Activated CD8-positive, alpha-beta T cell treated with anti-CD3 and anti-CD28 coated beads, Interleukin-2, amount 10 ng/mL, durations not matched to agents 7 days and 5 days (primary cell): ENCODE data around the gene CAMTA2. TPM values are rescaled to one million over a fixed set of nuclear protein-coding genes. Genes with fewer than 3 reads are reported as not detected.

Experiments
- ATAC-seq: fragments of 150-1000 bp; cut with Tn5 transposase; one replicate; pipeline ENCODE4 v1.10.0; 2021; ENCODE audit warnings: moderate library complexity
- CTCF ChIA-PET: fragments of 350-600 bp; sonication (Branson Sonifier 250); formaldehyde crosslinking; loops from one replicate; lab custom pipeline; 2021; ENCODE audit warnings: antibody characterized with exemption; lab: Charles Lee
- POLR2A ChIA-PET: fragments of 350-600 bp; sonication (Branson Sonifier 250); formaldehyde crosslinking; loops from one replicate; lab custom pipeline; 2021; ENCODE audit warnings: antibody characterized with exemption; lab: Charles Lee
- DNase-seq: peaks from one replicate; pipeline ENCODE4 v3.0.0-alpha.2; 2020
- H3K27ac Mint-ChIP-seq: one replicate; pipeline ENCODE4 v1.8.0; 2021; ENCODE audit warnings: mild to moderate bottlenecking, mixed read lengths
- H3K27me3 Mint-ChIP-seq: one replicate; pipeline ENCODE4 v1.8.0; 2021; ENCODE audit warnings: low read depth, mixed read lengths
- H3K36me3 Mint-ChIP-seq: one replicate; pipeline ENCODE4 v1.8.0; 2021; ENCODE audit warnings: low read depth, mixed read lengths
- H3K4me1 Mint-ChIP-seq: one replicate; pipeline ENCODE4 v1.8.0; 2021; ENCODE audit warnings: low read depth, mixed read lengths
- H3K4me3 Mint-ChIP-seq: one replicate; pipeline ENCODE4 v1.8.0; 2021; ENCODE audit warnings: mild to moderate bottlenecking, mixed read lengths
- H3K9me3 Mint-ChIP-seq: one replicate; pipeline ENCODE4 v1.8.0; 2022; ENCODE audit warnings: mixed read lengths; ENCODE audit not compliant: insufficient read depth
- total RNA-seq, 2 experiments: library from RNA; stranded (reverse); gene quantifications; one replicate each; pipeline ENCODE4 v1.2.3, GENCODE V29; 2021

CAMTA2 gene
- total RNA-seq, 2 experiments from 2014 or later, result 51.3 to 55.5 TPM

DNA sequence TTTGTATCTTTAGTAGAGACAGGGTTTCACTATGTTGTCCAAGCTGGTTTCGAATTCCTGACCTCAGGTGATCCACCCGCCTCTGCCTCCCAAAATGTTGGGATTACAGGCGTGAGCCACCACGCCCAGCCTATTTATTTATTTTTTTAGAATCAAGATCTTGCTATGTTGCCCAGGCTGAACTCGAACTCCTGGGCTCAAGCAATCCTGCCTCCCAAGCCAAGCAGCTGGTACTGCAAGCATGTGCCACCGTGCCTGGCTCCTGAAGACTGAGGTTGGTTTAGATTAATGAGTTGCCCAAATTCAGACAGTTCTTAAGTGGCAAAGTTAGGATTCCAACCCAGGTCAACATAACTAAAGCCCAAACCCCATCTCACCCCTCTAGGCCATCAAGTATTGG, 39.8 kb upstream of the CAMTA2 start:
- ChIA-PET POLR2A (no interaction called here), CTCF (interaction anchor here (0.8 to 7.5 kb wide), 2 partner anchors 19 to 35 kb away, joined by 3 to 87 read pairs; no protein-coding TSS in a partner anchor)
- no peak overlapping the region for H3K4me3 Mint-ChIP-seq
- H3K36me3 Mint-ChIP-seq, result peaks cover 16% of the 10 kb centered on the region
- DNase-seq (no peak), ATAC-seq (no peak)
- H3K27ac Mint-ChIP-seq, result no peak overlapping the region
- peaks cover 19% of the 10 kb centered on the region for H3K4me1 Mint-ChIP-seq
- no peaks in the 10 kb centered on the region for H3K9me3 Mint-ChIP-seq
- H3K27me3 Mint-ChIP-seq, result no peaks in the 10 kb centered on the region

DNA sequence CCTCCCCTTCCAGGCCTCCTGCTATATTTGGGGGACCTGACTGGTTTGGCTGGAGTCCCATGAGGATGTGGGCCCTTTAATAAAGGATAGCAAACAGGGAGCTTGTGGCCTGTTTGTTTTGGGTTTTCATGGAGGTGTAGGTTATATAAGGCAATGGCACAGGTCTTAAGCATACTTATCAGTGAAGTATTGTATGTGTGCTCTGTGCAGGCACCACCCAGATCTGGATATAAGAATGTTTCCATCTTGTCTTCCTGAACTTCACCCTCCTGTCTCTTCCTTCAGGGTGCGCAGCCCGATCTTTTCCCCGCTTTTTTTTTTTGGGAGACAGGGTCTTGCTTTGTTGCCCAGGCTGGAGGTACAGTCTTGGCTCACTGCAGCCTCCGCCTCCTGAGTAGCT, 37.1 kb upstream of the CAMTA2 start:
- CTCF ChIA-PET, result no interaction called here
- POLR2A ChIA-PET, result no interaction called here

DNA sequence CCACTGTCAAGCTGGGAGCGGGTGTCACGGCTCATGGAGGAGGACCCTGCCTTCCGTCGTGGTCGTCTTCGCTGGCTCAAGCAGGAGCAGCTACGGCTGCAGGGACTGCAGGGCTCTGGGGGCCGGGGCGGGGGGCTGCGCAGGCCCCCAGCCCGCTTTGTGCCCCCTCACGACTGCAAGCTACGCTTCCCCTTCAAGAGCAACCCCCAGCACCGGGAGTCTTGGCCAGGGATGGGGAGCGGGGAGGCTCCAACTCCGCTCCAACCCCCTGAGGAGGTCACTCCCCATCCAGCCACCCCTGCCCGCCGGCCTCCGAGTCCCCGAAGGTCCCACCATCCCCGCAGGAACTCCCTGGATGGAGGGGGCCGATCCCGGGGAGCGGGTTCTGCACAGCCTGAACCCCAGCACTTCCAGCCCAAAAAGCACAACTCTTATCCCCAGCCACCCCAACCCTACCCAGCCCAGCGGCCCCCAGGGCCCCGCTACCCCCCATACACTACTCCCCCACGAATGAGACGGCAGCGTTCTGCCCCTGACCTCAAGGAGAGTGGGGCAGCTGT, 36.2 kb upstream of the CAMTA2 start:
- Mint-ChIP-seq H3K27ac (no peak overlapping the region), H3K27me3 (no peaks in the 10 kb centered on the region), H3K4me3 (no peak overlapping the region), H3K4me1 (peaks cover 14% of the 10 kb centered on the region), H3K36me3 (peaks cover 38% of the 10 kb centered on the region), H3K9me3 (no peaks in the 10 kb centered on the region)
- ChIA-PET POLR2A (interaction anchor here (0.9 kb wide), 1 partner anchor 11 kb away, joined by 3 read pairs; no protein-coding TSS in a partner anchor), CTCF (no interaction called here)
- no peak for DNase-seq
- ATAC-seq, result no peak

More for the DNA sequence above, 37.1 kb upstream of the CAMTA2 start:
- ATAC-seq (no peak), DNase-seq (no peak)
- Mint-ChIP-seq H3K4me1 (peaks cover 6% of the 10 kb centered on the region), H3K4me3 (no peak overlapping the region), H3K27ac (peak overlapping the region; percentile 6), H3K36me3 (peaks cover 35% of the 10 kb centered on the region), H3K9me3 (no peaks in the 10 kb centered on the region), H3K27me3 (no peaks in the 10 kb centered on the region)

DNA sequence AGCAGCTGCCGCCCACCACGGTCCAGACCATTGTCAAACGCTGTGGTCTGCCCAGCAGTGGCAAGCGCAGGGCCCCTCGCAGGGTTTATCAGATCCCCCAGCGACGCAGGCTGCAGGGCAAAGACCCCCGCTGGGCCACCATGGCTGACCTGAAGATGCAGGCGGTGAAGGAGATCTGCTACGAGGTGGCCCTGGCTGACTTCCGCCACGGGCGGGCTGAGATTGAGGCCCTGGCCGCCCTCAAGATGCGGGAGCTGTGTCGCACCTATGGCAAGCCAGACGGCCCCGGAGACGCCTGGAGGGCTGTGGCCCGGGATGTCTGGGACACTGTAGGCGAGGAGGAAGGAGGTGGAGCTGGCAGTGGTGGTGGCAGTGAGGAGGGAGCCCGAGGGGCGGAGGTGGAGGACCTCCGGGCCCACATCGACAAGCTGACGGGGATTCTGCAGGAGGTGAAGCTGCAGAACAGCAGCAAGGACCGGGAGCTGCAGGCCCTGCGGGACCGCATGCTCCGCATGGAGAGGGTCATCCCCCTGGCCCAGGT, 34.8 kb upstream of the CAMTA2 start:
- no peaks in the 10 kb centered on the region for H3K27me3 Mint-ChIP-seq
- ATAC-seq, result no peak
- H3K27ac Mint-ChIP-seq, result no peak overlapping the region
- H3K36me3 Mint-ChIP-seq, result peaks cover 41% of the 10 kb centered on the region
- no peak for DNase-seq
- ChIA-PET POLR2A (no interaction called here), CTCF (no interaction called here)
- H3K4me3 Mint-ChIP-seq, result no peak overlapping the region
- H3K4me1 Mint-ChIP-seq, result peaks cover 14% of the 10 kb centered on the region
- no peaks in the 10 kb centered on the region for H3K9me3 Mint-ChIP-seq

DNA sequence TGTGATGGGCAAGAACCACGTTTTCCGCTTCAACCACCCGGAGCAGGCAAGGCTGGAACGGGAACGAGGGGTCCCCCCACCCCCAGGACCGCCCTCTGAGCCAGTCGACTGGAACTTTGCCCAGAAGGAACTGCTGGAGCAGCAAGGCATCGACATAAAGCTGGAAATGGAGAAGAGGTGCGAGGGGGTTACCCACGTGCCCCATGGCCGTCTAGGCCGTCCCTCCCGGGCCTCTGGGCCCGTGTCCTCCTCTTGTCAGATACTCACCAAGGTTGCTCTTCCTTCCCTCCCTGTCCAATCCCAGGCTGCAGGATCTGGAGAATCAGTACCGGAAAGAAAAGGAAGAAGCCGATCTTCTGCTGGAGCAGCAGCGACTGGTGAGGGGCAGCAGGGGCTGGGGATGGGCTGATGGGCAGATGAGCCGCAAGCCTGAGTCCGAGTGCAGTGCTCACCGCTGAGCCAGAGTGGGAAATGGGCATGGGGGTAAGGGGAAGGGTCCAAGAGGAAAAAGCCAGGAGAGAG, 33.1 kb upstream of the CAMTA2 start:
- Mint-ChIP-seq H3K4me3 (no peak overlapping the region), H3K36me3 (peaks cover 48% of the 10 kb centered on the region), H3K9me3 (no peaks in the 10 kb centered on the region)

DNA sequence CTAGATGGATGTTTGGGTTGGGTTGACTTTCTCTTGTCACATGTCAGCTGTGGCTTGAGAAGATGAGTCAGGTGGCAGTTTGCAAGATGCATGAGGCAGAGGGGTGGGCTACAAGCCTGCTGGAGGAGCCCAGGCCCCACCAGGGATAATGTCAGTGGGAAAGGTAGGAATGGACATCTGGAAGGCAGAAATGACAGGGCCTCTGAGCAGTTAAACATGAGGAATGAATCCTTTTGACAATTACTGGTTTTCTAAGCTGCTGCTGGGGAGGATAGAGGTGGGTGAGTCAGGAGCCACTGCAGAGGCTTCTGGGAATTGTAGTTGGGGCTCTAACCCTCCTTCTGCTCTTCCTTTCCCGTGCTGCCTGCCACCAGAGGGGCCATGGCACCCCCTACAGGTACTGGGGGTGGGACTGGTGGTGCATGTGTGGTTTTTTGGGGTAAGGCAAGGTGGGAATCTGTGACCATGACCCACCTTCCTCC, 32.0 kb upstream of the CAMTA2 start:
- ATAC-seq, result peak; percentile 79

More for the DNA sequence above, 33.1 kb upstream of the CAMTA2 start:
- Mint-ChIP-seq H3K4me1 (peaks cover 21% of the 10 kb centered on the region), H3K27ac (no peak overlapping the region), H3K27me3 (no peaks in the 10 kb centered on the region)
- DNase-seq (no peak), ATAC-seq (no peak)
- CTCF ChIA-PET, result interaction anchor here (0.9 to 2.0 kb wide), 3 partner anchors 10 to 112 kb away, joined by 4 to 8 read pairs (median 7); partner anchors contain the start of gene CAMTA2
- POLR2A ChIA-PET, result interaction anchor here (1.4 kb wide), 1 partner anchor 80 kb away, joined by 7 read pairs; no protein-coding TSS in a partner anchor

DNA sequence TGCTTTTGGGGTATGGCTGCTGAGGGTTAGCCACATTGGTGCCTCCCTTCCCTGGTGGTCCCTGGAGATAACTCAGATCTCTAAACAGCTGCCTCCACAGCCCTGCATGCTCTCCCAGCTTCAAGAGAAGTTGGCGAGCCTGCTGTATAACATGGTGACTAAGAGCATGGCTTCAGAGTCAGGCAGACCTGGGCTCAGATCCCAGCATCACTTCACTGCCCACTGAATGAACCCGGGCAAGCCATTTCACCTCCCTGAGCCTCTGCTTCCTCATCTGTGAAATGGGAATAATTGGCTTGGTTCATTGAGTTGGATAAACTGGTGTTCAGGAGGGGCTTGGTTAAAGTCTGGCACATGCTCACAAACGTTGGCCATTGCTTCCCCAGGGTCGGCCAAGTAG, 26.9 kb upstream of the CAMTA2 start:
- POLR2A ChIA-PET, result no interaction called here
- Mint-ChIP-seq H3K27me3 (no peaks in the 10 kb centered on the region), H3K9me3 (no peaks in the 10 kb centered on the region), H3K36me3 (peaks cover 34% of the 10 kb centered on the region), H3K27ac (peak overlapping the region; percentile 30), H3K4me3 (no peak overlapping the region), H3K4me1 (peaks cover 24% of the 10 kb centered on the region)
- no peak for ATAC-seq
- no peak for DNase-seq
- CTCF ChIA-PET, result interaction anchor here (1.1 kb wide), 1 partner anchor 16 kb away, joined by 4 read pairs; no protein-coding TSS in a partner anchor

More for the DNA sequence above, 32.0 kb upstream of the CAMTA2 start:
- peaks cover 22% of the 10 kb centered on the region for H3K4me1 Mint-ChIP-seq
- H3K27ac Mint-ChIP-seq, result no peak overlapping the region
- peaks cover 55% of the 10 kb centered on the region for H3K36me3 Mint-ChIP-seq
- POLR2A ChIA-PET, result interaction anchor here (1.4 kb wide), 1 partner anchor 79 kb away, joined by 7 read pairs; no protein-coding TSS in a partner anchor
- H3K27me3 Mint-ChIP-seq, result no peaks in the 10 kb centered on the region
- DNase-seq, result peak; percentile 63
- H3K9me3 Mint-ChIP-seq, result no peaks in the 10 kb centered on the region
- CTCF ChIA-PET, result interaction anchor here (0.5 to 2.0 kb wide), 10 partner anchors 9 to 111 kb away, joined by 3 to 8 read pairs (median 4); partner anchors contain the start of genes CAMTA2, KIF1C and SPAG7
- no peak overlapping the region for H3K4me3 Mint-ChIP-seq

DNA sequence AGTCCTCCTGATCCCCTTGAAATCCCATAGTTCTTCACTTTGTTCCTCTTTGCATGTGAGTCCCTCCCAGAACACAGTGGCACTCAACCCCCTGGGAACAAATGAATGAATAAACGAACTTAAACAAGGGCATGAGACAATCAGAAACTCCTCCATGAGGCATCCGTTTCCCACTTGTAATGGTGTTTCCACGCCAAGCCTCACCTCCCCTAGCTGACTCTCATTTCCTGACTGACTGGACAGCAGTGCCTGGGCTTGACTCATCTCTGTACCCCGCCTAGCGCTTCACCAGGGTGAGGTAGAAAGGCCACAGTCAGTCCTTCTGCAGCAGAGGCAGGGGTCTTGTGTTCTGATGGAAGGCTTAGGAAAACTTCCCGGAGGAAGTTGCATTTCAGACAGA, 24.5 kb upstream of the CAMTA2 start:
- H3K4me3 Mint-ChIP-seq, result no peak overlapping the region
- POLR2A ChIA-PET, result no interaction called here
- no peak for ATAC-seq
- H3K27me3 Mint-ChIP-seq, result no peaks in the 10 kb centered on the region
- no peak for DNase-seq
- H3K9me3 Mint-ChIP-seq, result no peaks in the 10 kb centered on the region
- peaks cover 18% of the 10 kb centered on the region for H3K4me1 Mint-ChIP-seq
- peak overlapping the region; percentile 1 for H3K27ac Mint-ChIP-seq
- peaks cover 48% of the 10 kb centered on the region for H3K36me3 Mint-ChIP-seq
- CTCF ChIA-PET, result no interaction called here

DNA sequence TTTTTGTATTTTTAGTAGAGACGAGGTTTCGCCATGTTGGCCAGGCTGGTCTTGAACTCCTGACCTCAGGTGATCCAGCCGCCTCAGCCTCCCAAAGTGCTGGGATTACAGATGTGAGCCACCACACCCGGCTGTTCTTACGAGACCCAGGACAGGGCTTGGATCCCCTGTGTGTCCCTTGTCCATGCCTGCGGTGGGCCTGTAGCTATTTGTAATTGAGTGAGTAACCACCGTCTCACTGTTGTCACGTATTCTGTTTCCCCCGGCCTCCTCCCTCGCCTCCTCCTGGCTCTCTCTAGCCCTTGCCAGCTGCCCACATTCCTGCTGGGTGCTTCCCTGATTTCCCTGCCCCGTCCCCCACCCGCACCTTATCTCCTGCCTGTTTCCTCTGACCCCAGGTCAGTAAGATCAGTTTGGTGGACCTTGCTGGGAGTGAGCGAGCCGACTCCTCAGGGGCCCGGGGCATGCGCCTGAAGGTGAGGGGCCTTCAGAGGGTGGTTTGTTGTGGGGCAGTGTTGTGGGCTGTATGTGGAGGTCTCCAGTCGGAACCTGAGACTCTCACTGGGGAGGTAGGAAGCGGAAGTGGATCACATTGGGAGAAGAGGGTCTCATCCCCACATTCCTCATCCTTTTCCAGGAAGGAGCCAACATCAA, 15.9 kb upstream of the CAMTA2 start:
- POLR2A ChIA-PET, result no interaction called here
- H3K9me3 Mint-ChIP-seq, result no peaks in the 10 kb centered on the region
- peaks cover 14% of the 10 kb centered on the region for H3K4me1 Mint-ChIP-seq
- H3K27me3 Mint-ChIP-seq, result no peaks in the 10 kb centered on the region
- peaks cover 60% of the 10 kb centered on the region for H3K36me3 Mint-ChIP-seq
- H3K4me3 Mint-ChIP-seq, result no peak overlapping the region
- CTCF ChIA-PET, result no interaction called here
- H3K27ac Mint-ChIP-seq, result no peak overlapping the region
- no peak for ATAC-seq
- no peak for DNase-seq

DNA sequence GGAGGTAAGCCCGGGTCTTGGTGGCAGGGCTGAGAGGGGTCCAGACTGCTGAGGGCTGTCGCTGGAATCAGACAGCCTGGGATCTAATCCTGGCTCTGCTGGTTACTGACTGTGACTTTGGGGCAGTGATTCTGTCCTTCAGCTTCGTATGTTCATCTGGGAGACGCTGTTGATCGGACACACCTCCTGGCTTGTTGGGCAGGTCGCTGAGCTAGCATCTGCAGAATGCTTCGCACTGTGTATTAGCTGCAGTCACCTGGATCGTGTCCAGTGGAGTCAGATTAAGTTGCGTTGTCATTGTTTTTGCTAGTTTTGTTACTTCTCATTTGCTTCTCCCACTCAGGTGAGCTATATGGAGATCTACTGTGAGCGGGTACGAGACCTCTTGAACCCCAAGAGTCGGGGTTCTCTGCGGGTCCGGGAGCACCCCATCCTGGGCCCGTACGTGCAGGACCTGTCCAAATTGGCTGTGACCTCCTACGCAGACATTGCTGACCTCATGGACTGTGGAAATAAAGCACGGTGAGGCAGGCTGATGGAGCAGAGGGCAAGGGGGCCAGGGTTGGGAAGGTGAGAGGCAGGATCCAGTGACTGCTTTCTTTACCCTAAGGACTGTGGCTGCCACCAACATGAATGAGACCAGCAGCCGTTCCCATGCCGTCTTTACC, 14.8 kb upstream of the CAMTA2 start:
- H3K27me3 Mint-ChIP-seq, result no peaks in the 10 kb centered on the region
- no peak for DNase-seq
- H3K27ac Mint-ChIP-seq, result no peak overlapping the region
- no peaks in the 10 kb centered on the region for H3K9me3 Mint-ChIP-seq
- no peak overlapping the region for H3K4me3 Mint-ChIP-seq
- POLR2A ChIA-PET, result no interaction called here
- CTCF ChIA-PET, result interaction anchor here (0.8 kb wide), 2 partner anchors 13 to 15 kb away, joined by 3 read pairs; partner anchors contain the start of gene CAMTA2
- H3K4me1 Mint-ChIP-seq, result peaks cover 14% of the 10 kb centered on the region
- H3K36me3 Mint-ChIP-seq, result peaks cover 50% of the 10 kb centered on the region
- ATAC-seq, result no peak

DNA sequence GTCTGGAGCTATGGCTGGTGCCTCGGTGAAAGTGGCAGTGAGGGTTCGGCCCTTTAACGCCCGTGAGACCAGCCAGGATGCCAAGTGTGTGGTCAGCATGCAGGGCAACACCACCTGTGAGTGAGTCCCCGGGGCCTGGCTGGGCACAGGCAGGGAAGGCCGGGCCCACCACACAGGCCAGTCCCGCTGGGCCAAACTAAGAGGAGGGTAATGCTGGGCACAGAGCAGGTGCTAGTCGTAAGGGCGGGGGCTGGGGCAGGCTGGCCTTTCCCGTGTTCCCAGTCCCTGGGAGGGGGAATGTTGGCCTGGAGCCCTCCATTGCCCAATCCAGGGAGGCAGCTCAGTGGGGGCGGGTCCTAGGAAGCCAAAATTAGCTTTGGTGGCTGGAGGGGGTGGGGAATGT, 12.8 kb upstream of the CAMTA2 start:
- Mint-ChIP-seq H3K27me3 (peaks cover 1% of the 10 kb centered on the region), H3K36me3 (peaks cover 39% of the 10 kb centered on the region), H3K9me3 (no peaks in the 10 kb centered on the region), H3K4me3 (no peak overlapping the region), H3K27ac (no peak overlapping the region), H3K4me1 (peaks cover 18% of the 10 kb centered on the region)
- CTCF ChIA-PET, result interaction anchor here (0.6 to 1.7 kb wide), 3 partner anchors 12 to 30 kb away, joined by 3 to 11 read pairs (median 3); no protein-coding TSS in a partner anchor
- DNase-seq (no peak), ATAC-seq (no peak)
- POLR2A ChIA-PET, result no interaction called here
